A673 (cell line): ENCODE measurements around the gene NDOR1. TPM values are rescaled to one million over a fixed set of nuclear protein-coding genes. Genes with fewer than 3 reads are reported as not detected.

Experiments used
- BruUV-seq: library from RNA; stranded (reverse); fragments of 400-500 nt; replicated peaks from 2 replicates; lab custom pipeline; 2021; lab: Mats Ljungman, UMichigan
- CTCF ChIA-PET: fragments of 300-600 bp; sonication (Branson Sonifier 250); formaldehyde crosslinking; loops from one replicate; lab custom pipeline; 2022; ENCODE audit warnings: antibody characterized with exemption; lab: Charles Lee
- POLR2A ChIA-PET: fragments of 300-600 bp; sonication (Branson Sonifier 250); formaldehyde crosslinking; loops from one replicate; lab custom pipeline; 2022; ENCODE audit warnings: antibody characterized with exemption; ENCODE audit not compliant: low non-redundant PET; lab: Charles Lee
- DNase-seq: peaks from one replicate; pipeline ENCODE4 v3.0.0-alpha.2; 2015; ENCODE audit warnings: low spot score
- H3K27ac ChIP-seq: fragments of 200-600 bp; sonication (generic); 2 replicates; pipeline ENCODE4 v1.5.1; 2016; ENCODE audit warnings: mixed run types, low read depth, mild to moderate bottlenecking, mixed read lengths, antibody characterized with exemption, low read length; ENCODE audit not compliant: poor library complexity, severe bottlenecking
- H3K27me3 ChIP-seq: fragments of 200-600 bp; sonication (generic); replicated peaks from 2 replicates; pipeline ENCODE4 v1.6.1; 2017; ENCODE audit warnings: mixed run types, low read depth, mild to moderate bottlenecking, mixed read lengths, antibody characterized with exemption, low read length; ENCODE audit not compliant: insufficient read depth, poor library complexity
- H3K36me3 ChIP-seq: fragments of 200-600 bp; sonication (generic); 2 replicates; pipeline ENCODE4 v1.6.1; 2016; ENCODE audit warnings: mixed run types, mild to moderate bottlenecking, mixed read lengths, antibody characterized with exemption, low read length; ENCODE audit not compliant: insufficient read depth, poor library complexity, severe bottlenecking
- H3K4me1 ChIP-seq: fragments of 200-600 bp; sonication (generic); 2 replicates; pipeline ENCODE4 v1.6.1; 2017; ENCODE audit warnings: mixed run types, mild to moderate bottlenecking, mixed read lengths, antibody characterized with exemption, low read length; ENCODE audit not compliant: insufficient read depth, poor library complexity, severe bottlenecking
- H3K4me3 ChIP-seq: fragments of 200-600 bp; sonication (generic); 2 replicates; pipeline ENCODE4 v1.5.1; 2016; ENCODE audit warnings: low read depth, mixed run types, mild to moderate bottlenecking, mixed read lengths, low read length; ENCODE audit not compliant: poor library complexity, severe bottlenecking
- H3K9me3 ChIP-seq: fragments of 200-600 bp; sonication (generic); 2 replicates; pipeline ENCODE4 v1.6.1; 2016; ENCODE audit warnings: mixed run types, low read depth, mild to moderate bottlenecking, mixed read lengths, antibody characterized with exemption, low read length; ENCODE audit not compliant: poor library complexity, severe bottlenecking
- CTCF ChIP-seq: fragments of 300-800, 200-600 bp; sonication (generic); conservative IDR thresholded peaks from 2 replicates; pipeline ENCODE4 v1.5.1; 2017; ENCODE audit warnings: low read depth, mild to moderate bottlenecking, antibody characterized with exemption, low read length, moderate library complexity, mixed read lengths
- EZH2 ChIP-seq: fragments of 200-600 bp; sonication (generic); IDR thresholded peaks from 2 replicates; pipeline ENCODE4 v1.6.1; 2017; ENCODE audit warnings: borderline replicate concordance, low read depth, mild to moderate bottlenecking, mixed read lengths, antibody characterized with exemption, low read length; ENCODE audit not compliant: poor library complexity, severe bottlenecking
- intact Hi-C: fragments of 100-400 bp; cut with micrococcal nuclease; formaldehyde crosslinking; loops from one replicate; pipeline ENCODE4 v1.10.0; 2022; ENCODE audit not compliant: unreplicated experiment
- total RNA-seq: library from RNA; stranded (reverse); gene quantifications from 2 replicates; pipeline ENCODE4 v1.2.3, GENCODE V29; 2021

Gene NDOR1
- total RNA-seq, 1 experiment from 2014 or later = 40.2 TPM

- TSS peak; percentile 87 for BruUV-seq
- intact Hi-C loops = no loop called here
- peaks cover 3% of the 10 kb centered on the region for H3K36me3 ChIP-seq
- ChIA-PET POLR2A (interaction anchor here (0.9 kb wide), 1 partner anchor 52 kb away, joined by 4 read pairs; the partner anchor contains the start of gene TUBB4B), CTCF (interaction anchor here (0.6 to 1.8 kb wide), 5 partner anchors 12 to 159 kb away, joined by 3 to 13 read pairs (median 3); no protein-coding TSS in a partner anchor)
- DNase-seq = peak; percentile 93
- H3K27me3 ChIP-seq = no peaks in the 10 kb centered on the region
- H3K4me1 ChIP-seq = peaks cover 10% of the 10 kb centered on the region
- H3K4me3 ChIP-seq = peak within 1 kb of the TSS; percentile 98
- TF ChIP-seq CTCF (peak; percentile 45), EZH2 (no peak)
- H3K27ac ChIP-seq = peak within 1 kb of the TSS; percentile 96
- H3K9me3 ChIP-seq = no peaks in the 10 kb centered on the region
These were observed 16.8 kb upstream of the NDOR1 start, which contains the start of the genes ANAPC2 and SSNA1 for GRCh38 chr9:137188490-137189296. Gene ANAPC2 (minus strand): TSS chr9:137188560. CDS start chr9:137188532, 28 bp downstream. Gene SSNA1 (plus strand): TSS chr9:137188676. CDS start chr9:137188727, 51 bp downstream.

DNA sequence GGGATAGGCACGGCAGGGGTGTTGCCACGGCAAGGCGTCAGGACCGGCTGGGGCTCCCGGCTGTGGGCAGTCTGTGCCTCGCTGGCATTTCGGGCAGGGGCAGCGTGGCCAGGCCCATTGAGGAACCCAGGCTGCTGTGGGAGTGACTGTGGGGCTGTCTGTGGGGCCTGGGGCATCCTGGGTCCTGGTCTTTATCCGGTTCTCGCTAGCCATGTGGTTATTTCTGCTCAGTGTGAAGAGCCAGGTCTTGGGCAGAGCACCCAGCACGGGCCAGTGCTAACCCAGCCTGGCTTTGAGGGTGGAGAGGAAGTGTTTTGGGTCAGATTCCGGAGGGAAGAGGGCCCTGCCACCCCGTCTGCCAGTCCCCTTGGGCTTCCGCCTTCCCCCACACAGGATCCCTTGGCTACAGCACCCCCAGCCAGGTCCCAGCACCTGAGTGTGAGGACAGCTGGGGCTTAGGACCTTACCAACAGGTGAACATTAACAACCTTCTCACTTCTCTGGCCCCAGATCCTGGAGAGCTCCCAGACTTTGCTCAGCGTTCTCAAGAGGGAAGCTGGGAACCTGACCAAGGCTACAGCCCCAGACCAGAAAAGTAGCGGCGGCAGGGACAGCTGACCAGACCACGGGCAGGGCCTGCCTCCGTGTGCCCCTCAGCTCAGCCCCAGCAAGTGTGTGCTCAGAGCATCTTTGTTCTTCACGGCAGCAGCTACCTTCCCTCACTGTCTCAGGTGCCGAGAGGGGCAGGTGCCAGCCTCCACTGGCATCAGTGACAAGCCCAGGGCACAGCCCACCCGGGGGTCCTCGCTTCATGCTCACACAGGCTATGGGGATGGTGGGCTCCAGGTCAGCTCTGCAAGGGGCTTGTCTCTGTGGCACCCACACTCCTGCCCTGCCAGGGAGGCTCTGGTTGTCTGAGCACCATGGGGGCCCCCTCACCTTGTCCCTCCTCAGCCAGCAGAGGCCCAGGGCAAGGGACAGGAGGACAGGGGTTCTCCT lies 15.9 kb upstream of the NDOR1 start:
- Histone ChIP-seq H3K36me3 (peaks cover 2% of the 10 kb centered on the region), H3K4me3 (peak overlapping the region; percentile 98), H3K9me3 (no peaks in the 10 kb centered on the region), H3K27me3 (no peaks in the 10 kb centered on the region), H3K27ac (peak overlapping the region; percentile 96), H3K4me1 (peaks cover 10% of the 10 kb centered on the region)
- TF ChIP-seq CTCF (no peak), EZH2 (no peak)
- CTCF ChIA-PET = interaction anchor here (0.6 to 1.8 kb wide), 7 partner anchors 11 to 160 kb away, joined by 3 to 13 read pairs (median 3); no protein-coding TSS in a partner anchor
- no TSS peak for BruUV-seq
- POLR2A ChIA-PET = interaction anchor here (0.9 kb wide), 1 partner anchor 51 kb away, joined by 4 read pairs; the partner anchor contains the start of gene TUBB4B
- intact Hi-C loops = no loop called here
- DNase-seq = no peak

GRCh38 chr9:137190315-137190856 lies 15.1 kb upstream of the NDOR1 start:
- H3K9me3 ChIP-seq = no peaks in the 10 kb centered on the region
- no peak overlapping the region for H3K4me3 ChIP-seq
- no peaks in the 10 kb centered on the region for H3K27me3 ChIP-seq
- intact Hi-C loops = no loop called here
- POLR2A ChIA-PET = no interaction called here
- H3K36me3 ChIP-seq = peaks cover 2% of the 10 kb centered on the region
- H3K27ac ChIP-seq = no peak overlapping the region
- TF ChIP-seq EZH2 (no peak), CTCF (no peak; the same call in 1 of the 2 replicates)
- H3K4me1 ChIP-seq = peaks cover 10% of the 10 kb centered on the region
- BruUV-seq = no TSS peak
- CTCF ChIA-PET = interaction anchor here (0.6 to 0.8 kb wide), 2 partner anchors 52 to 58 kb away, joined by 3 to 4 read pairs; no protein-coding TSS in a partner anchor
- no peak for DNase-seq
